WI38 (cell line): ENCODE data around the gene LDB2.

Experiments used
- H3K4me3 ChIP-seq: 2 replicates; pipeline ENCODE4 v1.5.1; 2011; ENCODE audit warnings: low read depth, mild to moderate bottlenecking, control low read depth, low read length
- CTCF ChIP-seq: IDR thresholded peaks from 2 replicates; pipeline ENCODE4 v1.5.1; 2012; ENCODE audit warnings: low read depth, mild to moderate bottlenecking, control low read depth, low read length

LDB2 gene

GRCh38 chr4:16660656-16661055 is 237.8 kb downstream of the LDB2 start:
- no peak overlapping the region for H3K4me3 ChIP-seq
- no peak for TF ChIP-seq CTCF

DNA sequence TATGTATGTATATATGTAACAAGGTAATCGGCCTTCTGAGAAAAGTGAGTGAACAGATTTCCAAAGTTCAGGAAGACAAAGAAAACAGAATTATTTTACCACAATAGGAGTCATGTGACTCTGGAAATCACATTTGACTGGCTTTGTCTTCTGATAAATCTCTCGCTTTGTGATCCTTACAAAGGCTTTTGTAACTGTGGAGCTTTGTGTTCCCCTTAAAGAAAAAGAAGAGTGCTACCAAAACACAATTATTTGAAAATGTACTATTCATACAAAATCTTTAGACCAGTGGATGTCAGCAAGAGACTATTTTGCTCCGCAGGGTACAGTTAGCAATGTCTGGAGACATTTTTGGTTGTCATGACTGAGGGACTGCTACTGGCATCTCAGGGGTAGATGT is 238.8 kb downstream of the LDB2 start:
- TF ChIP-seq CTCF: no peak

DNA sequence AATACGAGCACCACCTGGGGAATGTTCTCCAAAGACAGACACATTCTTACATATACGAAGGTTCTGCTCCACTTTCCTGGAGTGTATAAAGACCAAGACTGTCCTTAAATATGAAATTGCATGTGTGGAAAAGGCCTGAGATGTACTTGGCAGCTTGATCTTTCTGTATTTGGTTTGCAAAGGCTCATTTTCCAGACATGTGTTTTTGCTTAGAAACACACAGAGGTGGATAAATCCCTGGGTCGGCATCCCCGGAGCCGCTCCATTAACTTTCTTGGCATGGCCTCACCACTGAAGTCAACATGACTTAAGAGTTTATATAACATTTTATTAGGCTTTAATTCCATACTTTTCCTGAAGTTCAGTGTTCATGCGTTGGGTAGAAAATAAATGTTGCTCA is 239.4 kb downstream of the LDB2 start:
- no peak for TF ChIP-seq CTCF
- no peak overlapping the region for H3K4me3 ChIP-seq

More for the DNA sequence above, 238.8 kb downstream of the LDB2 start:
- H3K4me3 ChIP-seq: no peak overlapping the region

GRCh38 chr4:16658183-16658582 is 240.3 kb downstream of the LDB2 start:
- no peak for TF ChIP-seq CTCF
- H3K4me3 ChIP-seq: no peak overlapping the region

- H3K4me3 ChIP-seq: no peak overlapping the region
- no peak for TF ChIP-seq CTCF
Measured at GRCh38 chr4:16655111-16655510, 243.3 kb downstream of the LDB2 start.

- no peak overlapping the region for H3K4me3 ChIP-seq
- no peak for TF ChIP-seq CTCF
Measured at GRCh38 chr4:16652732-16653305, 245.6 kb downstream of the LDB2 start.

GRCh38 chr4:16646459-16646858 is 252.0 kb downstream of the LDB2 start:
- no peak for TF ChIP-seq CTCF
- H3K4me3 ChIP-seq: no peak overlapping the region
